ENCODE results near the gene PKN1.
"Not testable (repeated sequence)": the region's sequence is repeated elsewhere in the genome, so short reads cannot be mapped to it uniquely, and the experiment has no call there.

Gene PKN1

DNA sequence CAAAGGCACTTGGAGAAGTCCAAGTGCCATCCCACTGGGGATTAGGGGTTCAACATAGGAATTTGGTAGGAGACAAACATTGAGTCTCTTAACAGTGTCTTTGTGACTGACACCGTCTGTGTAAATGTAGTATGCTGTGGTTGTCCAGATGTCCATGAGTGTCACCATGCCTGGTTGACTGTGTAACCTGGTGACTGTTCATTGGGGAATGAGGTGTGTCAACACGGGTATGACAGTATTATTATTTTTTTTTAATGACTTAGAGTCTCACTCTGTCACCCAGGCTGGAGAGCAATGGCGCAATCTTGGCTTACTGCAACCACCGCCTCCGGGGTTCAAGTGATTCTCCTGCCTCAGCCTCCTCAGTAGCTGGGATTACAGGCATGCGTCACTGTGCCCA, 16.2 kb downstream of the PKN1 start:
- peaks cover 50% of the 10 kb centered on the region for H3K36me3 ChIP-seq (replicated peaks; ENCODE audit: low read depth, low read length)
- H3K27me3 ChIP-seq (ENCODE audit: low read depth, low read length), result no peaks in the 10 kb centered on the region
- no peak overlapping the region for H3K27ac ChIP-seq (ENCODE audit: low read length)

DNA sequence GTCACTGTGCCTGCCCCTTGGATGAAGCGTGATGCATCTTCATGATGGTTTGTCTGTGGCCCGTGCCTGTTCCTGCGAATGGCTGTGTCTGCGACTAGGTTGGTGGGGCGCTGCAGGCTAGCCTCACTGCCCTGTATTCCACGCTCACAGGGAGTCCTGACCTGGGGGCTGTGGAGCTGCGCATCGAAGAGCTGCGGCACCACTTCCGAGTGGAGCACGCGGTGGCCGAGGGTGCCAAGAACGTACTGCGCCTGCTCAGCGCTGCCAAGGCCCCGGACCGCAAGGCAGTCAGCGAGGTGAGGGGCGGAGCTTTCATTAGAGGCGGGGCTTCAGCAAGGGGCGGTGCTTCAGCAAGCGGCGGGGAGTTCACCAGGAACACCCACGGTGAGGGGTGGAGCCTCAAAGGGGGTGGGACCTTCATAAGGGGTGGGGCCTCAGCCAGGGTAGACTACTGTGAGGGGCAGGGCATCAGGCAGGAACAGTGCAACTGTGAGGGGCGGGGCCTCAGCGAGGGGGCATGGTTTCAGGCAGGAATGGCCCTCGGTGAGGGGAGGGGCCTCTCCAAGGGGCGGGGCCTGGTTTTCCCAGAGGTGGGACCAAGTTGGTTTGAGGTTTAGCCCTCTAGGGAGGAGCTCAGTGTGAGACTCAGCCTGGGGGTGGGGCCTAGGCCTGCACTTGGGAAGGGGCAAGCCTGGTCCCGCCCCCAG, 17.2 kb downstream of the PKN1 start:
- TF ChIP-seq, protein P1, sequence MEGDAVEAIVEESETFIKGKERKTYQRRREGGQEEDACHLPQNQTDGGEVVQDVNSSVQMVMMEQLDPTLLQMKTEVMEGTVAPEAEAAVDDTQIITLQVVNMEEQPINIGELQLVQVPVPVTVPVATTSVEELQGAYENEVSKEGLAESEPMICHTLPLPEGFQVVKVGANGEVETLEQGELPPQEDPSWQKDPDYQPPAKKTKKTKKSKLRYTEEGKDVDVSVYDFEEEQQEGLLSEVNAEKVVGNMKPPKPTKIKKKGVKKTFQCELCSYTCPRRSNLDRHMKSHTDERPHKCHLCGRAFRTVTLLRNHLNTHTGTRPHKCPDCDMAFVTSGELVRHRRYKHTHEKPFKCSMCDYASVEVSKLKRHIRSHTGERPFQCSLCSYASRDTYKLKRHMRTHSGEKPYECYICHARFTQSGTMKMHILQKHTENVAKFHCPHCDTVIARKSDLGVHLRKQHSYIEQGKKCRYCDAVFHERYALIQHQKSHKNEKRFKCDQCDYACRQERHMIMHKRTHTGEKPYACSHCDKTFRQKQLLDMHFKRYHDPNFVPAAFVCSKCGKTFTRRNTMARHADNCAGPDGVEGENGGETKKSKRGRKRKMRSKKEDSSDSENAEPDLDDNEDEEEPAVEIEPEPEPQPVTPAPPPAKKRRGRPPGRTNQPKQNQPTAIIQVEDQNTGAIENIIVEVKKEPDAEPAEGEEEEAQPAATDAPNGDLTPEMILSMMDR (IDR thresholded peaks at IDR 0.05; ENCODE audit: low read depth, low read length), result no peak
- TF ChIP-seq EZH2phosphoT487 (IDR thresholded peaks at IDR 0.05; ENCODE audit: low read depth), result no peak
- H3K4me2 ChIP-seq (ENCODE audit: low read length), result no peak overlapping the region

More for the DNA sequence above, 16.2 kb downstream of the PKN1 start:
- Histone ChIP-seq H2AFZ (ENCODE audit: low read depth, low read length) (no peak overlapping the region), H3K4me3 (ENCODE audit: low read length) (no peak overlapping the region), H3K4me2 (ENCODE audit: low read length) (no peak overlapping the region), H3K9ac (ENCODE audit: low read length) (no peak overlapping the region), H3K9me3 (ENCODE audit: insufficient read depth, low read length) (no peaks in the 10 kb centered on the region), H3K4me1 (ENCODE audit: low read length) (no peaks in the 10 kb centered on the region), H3K79me2 (ENCODE audit: low read length) (no peaks in the 10 kb centered on the region), H4K20me1 (ENCODE audit: insufficient read depth, low read length) (no peaks in the 10 kb centered on the region)
- TF ChIP-seq, protein P1 (IDR thresholded peaks at IDR 0.05; ENCODE audit: low read depth, low read length), result no peak
- TF ChIP-seq EZH2phosphoT487 (IDR thresholded peaks at IDR 0.05; ENCODE audit: low read depth), result no peak

DNA sequence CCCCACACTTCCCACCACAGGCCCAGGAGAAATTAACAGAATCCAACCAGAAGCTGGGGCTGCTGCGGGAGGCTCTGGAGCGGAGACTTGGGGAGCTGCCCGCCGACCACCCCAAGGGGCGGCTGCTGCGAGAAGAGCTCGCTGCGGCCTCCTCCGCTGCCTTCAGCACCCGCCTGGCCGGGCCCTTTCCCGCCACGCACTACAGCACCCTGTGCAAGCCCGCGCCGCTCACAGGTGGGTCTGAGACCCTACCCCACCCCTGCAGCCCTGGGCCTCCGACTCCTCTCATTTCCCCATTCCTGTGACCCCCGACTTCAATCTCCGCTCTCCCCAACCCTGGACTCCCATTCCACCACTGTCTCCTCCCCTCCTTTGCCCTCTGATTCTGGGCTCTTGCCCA, 17.8 kb downstream of the PKN1 start:
- Histone ChIP-seq H3K27ac (ENCODE audit: low read length) (no peak overlapping the region), H4K20me1 (ENCODE audit: insufficient read depth, low read length) (no peaks in the 10 kb centered on the region), H3K4me1 (ENCODE audit: low read length) (no peaks in the 10 kb centered on the region), H3K27me3 (ENCODE audit: low read depth, low read length) (no peaks in the 10 kb centered on the region), H3K4me3 (ENCODE audit: low read length) (no peak overlapping the region), H3K4me2 (ENCODE audit: low read length) (no peak overlapping the region), H2AFZ (ENCODE audit: low read depth, low read length) (no peak overlapping the region), H3K9me3 (ENCODE audit: insufficient read depth, low read length) (no peaks in the 10 kb centered on the region), H3K36me3 (replicated peaks; ENCODE audit: low read depth, low read length) (peaks cover 53% of the 10 kb centered on the region), H3K9ac (ENCODE audit: low read length) (no peak overlapping the region), H3K79me2 (ENCODE audit: low read length) (no peaks in the 10 kb centered on the region)
- TF ChIP-seq, protein P1 (IDR thresholded peaks at IDR 0.05; ENCODE audit: low read depth, low read length), result no peak
- TF ChIP-seq EZH2phosphoT487 (IDR thresholded peaks at IDR 0.05; ENCODE audit: low read depth), result no peak

More for the DNA sequence above, 17.2 kb downstream of the PKN1 start:
- Histone ChIP-seq H3K4me1 (ENCODE audit: low read length) (no peaks in the 10 kb centered on the region), H3K27me3 (ENCODE audit: low read depth, low read length) (no peaks in the 10 kb centered on the region), H2AFZ (ENCODE audit: low read depth, low read length) (no peak overlapping the region), H4K20me1 (ENCODE audit: insufficient read depth, low read length) (no peaks in the 10 kb centered on the region), H3K4me3 (ENCODE audit: low read length) (no peak overlapping the region), H3K9ac (ENCODE audit: low read length) (no peak overlapping the region), H3K9me3 (ENCODE audit: insufficient read depth, low read length) (no peaks in the 10 kb centered on the region), H3K79me2 (ENCODE audit: low read length) (no peaks in the 10 kb centered on the region), H3K36me3 (replicated peaks; ENCODE audit: low read depth, low read length) (peaks cover 53% of the 10 kb centered on the region), H3K27ac (ENCODE audit: low read length) (no peak overlapping the region)

- not testable (repeated sequence) for H3K4me3 ChIP-seq (ENCODE audit: low read length); H3K4me1 ChIP-seq (ENCODE audit: low read length); H3K9ac ChIP-seq (ENCODE audit: low read length); H3K27me3 ChIP-seq (ENCODE audit: low read depth, low read length); H3K9me3 ChIP-seq (ENCODE audit: insufficient read depth, low read length); H3K79me2 ChIP-seq (ENCODE audit: low read length); H3K4me2 ChIP-seq (ENCODE audit: low read length); H2AFZ ChIP-seq (ENCODE audit: low read depth, low read length); H3K27ac ChIP-seq (ENCODE audit: low read length); H4K20me1 ChIP-seq (ENCODE audit: insufficient read depth, low read length)
- H3K36me3 ChIP-seq (replicated peaks; ENCODE audit: low read depth, low read length), result peaks cover 44% of the 10 kb centered on the region
These were observed 19.2 kb downstream of the PKN1 start for GRCh38 chr19:14452303-14452702.
